Fibroblast of pulmonary artery (primary cell): ENCODE measurements around the gene CDADC1.
A peak's percentile ranks its signal among the peaks of the same experiment; 100 is the strongest.

Experiments used
- DNase-seq: peaks from one replicate; pipeline ENCODE4 v3.0.0-alpha.2; 2010; ENCODE audit warnings: low read depth
- H3K4me3 ChIP-seq: replicated peaks from 2 replicates; pipeline ENCODE4 v1.5.1; 2011; ENCODE audit warnings: low read depth, mild to moderate bottlenecking, control low read depth, low read length, moderate library complexity
- CTCF ChIP-seq: IDR thresholded peaks from 2 replicates; pipeline ENCODE4 v1.5.1; 2011; ENCODE audit warnings: mild to moderate bottlenecking, control low read depth, low read length, inconsistent platforms; ENCODE audit errors: missing control alignments

The CDADC1 gene

GRCh38 chr13:49247643-49248621 lies at the start of gene CDADC1:
CDADC1 (plus strand) TSS chr13:49247925; CDS start chr13:49248038, 113 bp downstream.
- TF ChIP-seq CTCF: no peak
- DNase-seq: peak; percentile 97
- peak within 1 kb of the TSS; percentile 82 for H3K4me3 ChIP-seq

- H3K4me3 ChIP-seq: no peak overlapping the region
- TF ChIP-seq CTCF: no peak
- DNase-seq: no peak
Measured at GRCh38 chr13:49206641-49207040, 41.1 kb upstream of the CDADC1 start.

GRCh38 chr13:49208619-49209018 lies 39.1 kb upstream of the CDADC1 start:
- no peak for DNase-seq
- TF ChIP-seq CTCF: no peak
- H3K4me3 ChIP-seq: no peak overlapping the region

GRCh38 chr13:49210114-49210513 lies 37.6 kb upstream of the CDADC1 start:
- TF ChIP-seq CTCF: no peak
- H3K4me3 ChIP-seq: no peak overlapping the region
- no peak for DNase-seq

DNA sequence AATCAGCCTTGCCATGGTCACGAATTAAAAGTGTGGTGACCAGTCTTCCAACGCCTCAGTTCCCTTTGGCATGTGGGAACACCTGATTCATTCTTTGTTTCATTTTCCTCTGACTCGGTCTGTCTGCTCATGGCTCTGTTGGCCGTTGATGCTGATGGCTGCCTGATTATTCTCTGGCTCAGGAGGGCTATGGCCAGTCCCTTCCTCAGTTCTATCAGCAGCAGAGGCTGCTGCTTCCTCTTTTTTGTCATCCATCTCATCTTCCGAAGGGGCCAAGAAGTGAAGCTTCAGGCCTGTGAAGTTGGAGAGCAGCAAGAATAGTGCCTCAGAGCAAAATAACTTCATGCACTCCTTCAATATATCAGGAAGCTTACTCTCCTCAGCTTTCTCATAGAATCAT lies 37.1 kb upstream of the CDADC1 start:
- H3K4me3 ChIP-seq: no peak overlapping the region
- no peak for TF ChIP-seq CTCF
- DNase-seq: no peak

DNA sequence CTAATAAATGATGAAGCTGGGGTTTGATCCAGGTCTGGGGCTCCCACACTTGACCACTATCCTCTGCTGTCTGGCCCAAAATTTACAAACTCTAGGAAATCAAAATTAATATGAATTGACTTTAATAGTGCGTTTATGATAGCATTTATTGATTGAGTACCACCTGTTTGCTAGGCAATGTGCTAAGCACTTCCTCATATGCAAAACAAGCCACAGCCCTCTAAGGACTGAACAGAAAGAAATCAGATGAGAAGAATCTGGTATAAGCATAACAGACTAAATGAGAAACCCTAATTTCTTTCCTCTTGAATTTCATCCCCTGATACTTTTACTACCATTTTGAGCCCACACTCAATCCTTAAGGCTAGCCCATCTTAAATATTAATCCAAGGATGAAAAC lies 34.2 kb upstream of the CDADC1 start:
- no peak overlapping the region for H3K4me3 ChIP-seq
- TF ChIP-seq CTCF: no peak
- DNase-seq: no peak
